WTC11 (cell line): ENCODE results near the gene RFX4.

Experiments
- CREM ChIP-seq: sonication (generic); formaldehyde crosslinking; IDR thresholded peaks from 2 replicates; pipeline ENCODE4 v1.8.1; 2022; ENCODE audit warnings: mild to moderate bottlenecking, missing genetic modification reagents, moderate library complexity
- FOXJ3 ChIP-seq: sonication (generic); formaldehyde crosslinking; IDR thresholded peaks from 2 replicates; pipeline ENCODE4 v1.9.0; 2021; ENCODE audit warnings: missing genetic modification reagents, mild to moderate bottlenecking, borderline replicate concordance
- FOXK1 ChIP-seq: sonication (generic); formaldehyde crosslinking; IDR thresholded peaks from 2 replicates; pipeline ENCODE4 v1.8.0; 2022; ENCODE audit warnings: mild to moderate bottlenecking, moderate library complexity, missing genetic modification reagents
- FOXP1 ChIP-seq: sonication (generic); formaldehyde crosslinking; IDR thresholded peaks from 2 replicates; pipeline ENCODE4 v1.8.0; 2022; ENCODE audit warnings: missing genetic modification reagents, mild to moderate bottlenecking, moderate library complexity, borderline replicate concordance
- JUN ChIP-seq: sonication (generic); formaldehyde crosslinking; IDR thresholded peaks from 2 replicates; pipeline ENCODE4 v1.8.0; 2023; ENCODE audit warnings: mild to moderate bottlenecking, missing genetic modification reagents
- SMAD4 ChIP-seq: sonication (generic); formaldehyde crosslinking; IDR thresholded peaks from 2 replicates; pipeline ENCODE4 v1.8.0; 2022; ENCODE audit warnings: mild to moderate bottlenecking, missing genetic modification reagents
- ZBTB21 ChIP-seq: sonication (generic); formaldehyde crosslinking; IDR thresholded peaks from 2 replicates; pipeline ENCODE4 v1.8.1; 2023; ENCODE audit warnings: mild to moderate bottlenecking, missing genetic modification reagents, borderline replicate concordance
- ZNF416 ChIP-seq: fragments of 250-450 bp; sonication (Bioruptor Pico); IDR thresholded peaks from 2 replicates; pipeline ENCODE4 v1.9.0; 2021; ENCODE audit warnings: mild to moderate bottlenecking, inconsistent platforms
- TF ChIP-seq, protein P1 (sequence below): fragments of 200-600 bp; IDR thresholded peaks from 2 replicates; pipeline ENCODE4 v1.8.0; 2022; ENCODE audit warnings: antibody characterized with exemption
- TF ChIP-seq, protein P2 (sequence below): fragments of 250-450 bp; sonication (Bioruptor Pico); IDR thresholded peaks from 2 replicates; pipeline ENCODE4 v1.9.0; 2021; ENCODE audit warnings: moderate library complexity, mild to moderate bottlenecking, inconsistent platforms, borderline replicate concordance
- TF ChIP-seq, protein P3 (sequence below): sonication (generic); formaldehyde crosslinking; IDR thresholded peaks from 2 replicates; pipeline ENCODE4 v1.8.0; 2022; ENCODE audit warnings: mild to moderate bottlenecking, missing genetic modification reagents
- TF ChIP-seq, protein P4 (sequence below): sonication (generic); formaldehyde crosslinking; IDR thresholded peaks from 2 replicates; pipeline ENCODE4 v1.8.1; 2023; ENCODE audit warnings: mild to moderate bottlenecking, missing genetic modification reagents, moderate library complexity

DNA sequence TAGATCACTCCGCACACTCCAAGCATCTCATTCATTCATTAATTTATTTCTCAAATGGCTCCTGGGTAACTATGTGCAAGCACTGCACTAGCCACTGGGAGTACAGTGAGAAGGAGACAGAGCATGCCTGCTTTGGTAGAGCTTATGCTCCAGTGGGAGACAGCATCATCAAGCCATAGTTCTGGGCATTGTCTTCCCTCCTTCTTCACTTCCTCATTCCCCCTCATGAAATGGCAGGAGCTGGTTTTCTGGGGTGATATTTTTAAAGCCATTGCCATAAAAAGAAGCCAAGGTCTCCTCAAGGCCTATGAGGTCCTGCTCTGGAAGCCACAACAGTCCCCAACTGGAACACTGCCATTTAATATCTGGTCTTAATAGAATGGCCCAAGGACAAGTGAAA is 171.5 kb downstream of the RFX4 start:
- TF ChIP-seq, protein P1, sequence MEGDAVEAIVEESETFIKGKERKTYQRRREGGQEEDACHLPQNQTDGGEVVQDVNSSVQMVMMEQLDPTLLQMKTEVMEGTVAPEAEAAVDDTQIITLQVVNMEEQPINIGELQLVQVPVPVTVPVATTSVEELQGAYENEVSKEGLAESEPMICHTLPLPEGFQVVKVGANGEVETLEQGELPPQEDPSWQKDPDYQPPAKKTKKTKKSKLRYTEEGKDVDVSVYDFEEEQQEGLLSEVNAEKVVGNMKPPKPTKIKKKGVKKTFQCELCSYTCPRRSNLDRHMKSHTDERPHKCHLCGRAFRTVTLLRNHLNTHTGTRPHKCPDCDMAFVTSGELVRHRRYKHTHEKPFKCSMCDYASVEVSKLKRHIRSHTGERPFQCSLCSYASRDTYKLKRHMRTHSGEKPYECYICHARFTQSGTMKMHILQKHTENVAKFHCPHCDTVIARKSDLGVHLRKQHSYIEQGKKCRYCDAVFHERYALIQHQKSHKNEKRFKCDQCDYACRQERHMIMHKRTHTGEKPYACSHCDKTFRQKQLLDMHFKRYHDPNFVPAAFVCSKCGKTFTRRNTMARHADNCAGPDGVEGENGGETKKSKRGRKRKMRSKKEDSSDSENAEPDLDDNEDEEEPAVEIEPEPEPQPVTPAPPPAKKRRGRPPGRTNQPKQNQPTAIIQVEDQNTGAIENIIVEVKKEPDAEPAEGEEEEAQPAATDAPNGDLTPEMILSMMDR = no peak
- no peak for TF ChIP-seq FOXK1 (CRISPR knock-in tag)
- TF ChIP-seq, protein P2, sequence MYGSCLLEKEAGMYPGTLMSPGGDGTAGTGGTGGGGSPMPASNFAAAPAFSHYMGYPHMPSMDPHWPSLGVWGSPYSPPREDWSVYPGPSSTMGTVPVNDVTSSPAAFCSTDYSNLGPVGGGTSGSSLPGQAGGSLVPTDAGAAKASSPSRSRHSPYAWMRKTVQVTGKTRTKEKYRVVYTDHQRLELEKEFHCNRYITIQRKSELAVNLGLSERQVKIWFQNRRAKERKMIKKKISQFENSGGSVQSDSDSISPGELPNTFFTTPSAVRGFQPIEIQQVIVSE (CRISPR knock-in tag) = no peak
- no peak for TF ChIP-seq SMAD4 (CRISPR knock-in tag)
- TF ChIP-seq ZNF416 = no peak
- TF ChIP-seq, protein P3, sequence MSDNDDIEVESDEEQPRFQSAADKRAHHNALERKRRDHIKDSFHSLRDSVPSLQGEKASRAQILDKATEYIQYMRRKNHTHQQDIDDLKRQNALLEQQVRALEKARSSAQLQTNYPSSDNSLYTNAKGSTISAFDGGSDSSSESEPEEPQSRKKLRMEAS (CRISPR knock-in tag) = no peak
- no peak for TF ChIP-seq CREM (CRISPR knock-in tag)
- no peak for TF ChIP-seq JUN (CRISPR knock-in tag)
- no peak for TF ChIP-seq FOXP1 (CRISPR knock-in tag)
- TF ChIP-seq, protein P4, sequence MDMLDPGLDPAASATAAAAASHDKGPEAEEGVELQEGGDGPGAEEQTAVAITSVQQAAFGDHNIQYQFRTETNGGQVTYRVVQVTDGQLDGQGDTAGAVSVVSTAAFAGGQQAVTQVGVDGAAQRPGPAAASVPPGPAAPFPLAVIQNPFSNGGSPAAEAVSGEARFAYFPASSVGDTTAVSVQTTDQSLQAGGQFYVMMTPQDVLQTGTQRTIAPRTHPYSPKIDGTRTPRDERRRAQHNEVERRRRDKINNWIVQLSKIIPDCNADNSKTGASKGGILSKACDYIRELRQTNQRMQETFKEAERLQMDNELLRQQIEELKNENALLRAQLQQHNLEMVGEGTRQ (CRISPR knock-in tag) = no peak
- TF ChIP-seq ZBTB21 (CRISPR knock-in tag) = no peak
- TF ChIP-seq FOXJ3 = no peak
